Measurements from ENCODE around the gene PPL.

- TF ChIP-seq POLR2A (IDR thresholded peaks at IDR 0.05) (no peak), CTCF (IDR thresholded peaks at IDR 0.05) (no peak)
Observed at GRCh38 chr16:4910828-4911227, 26.1 kb downstream of the PPL start.

All from right lobe of liver (tissue), 4 donors.